ENCODE measurements around the gene NIT2. TPM values are rescaled to one million over a fixed set of nuclear protein-coding genes. Genes with fewer than 3 reads are reported as not detected.
"Not testable (repeated sequence)": the region's sequence is repeated elsewhere in the genome, so short reads cannot be mapped to it uniquely, and the experiment has no call there.

NIT2 gene, protein sequence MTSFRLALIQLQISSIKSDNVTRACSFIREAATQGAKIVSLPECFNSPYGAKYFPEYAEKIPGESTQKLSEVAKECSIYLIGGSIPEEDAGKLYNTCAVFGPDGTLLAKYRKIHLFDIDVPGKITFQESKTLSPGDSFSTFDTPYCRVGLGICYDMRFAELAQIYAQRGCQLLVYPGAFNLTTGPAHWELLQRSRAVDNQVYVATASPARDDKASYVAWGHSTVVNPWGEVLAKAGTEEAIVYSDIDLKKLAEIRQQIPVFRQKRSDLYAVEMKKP
- 14.5 TPM for total RNA-seq

DNA sequence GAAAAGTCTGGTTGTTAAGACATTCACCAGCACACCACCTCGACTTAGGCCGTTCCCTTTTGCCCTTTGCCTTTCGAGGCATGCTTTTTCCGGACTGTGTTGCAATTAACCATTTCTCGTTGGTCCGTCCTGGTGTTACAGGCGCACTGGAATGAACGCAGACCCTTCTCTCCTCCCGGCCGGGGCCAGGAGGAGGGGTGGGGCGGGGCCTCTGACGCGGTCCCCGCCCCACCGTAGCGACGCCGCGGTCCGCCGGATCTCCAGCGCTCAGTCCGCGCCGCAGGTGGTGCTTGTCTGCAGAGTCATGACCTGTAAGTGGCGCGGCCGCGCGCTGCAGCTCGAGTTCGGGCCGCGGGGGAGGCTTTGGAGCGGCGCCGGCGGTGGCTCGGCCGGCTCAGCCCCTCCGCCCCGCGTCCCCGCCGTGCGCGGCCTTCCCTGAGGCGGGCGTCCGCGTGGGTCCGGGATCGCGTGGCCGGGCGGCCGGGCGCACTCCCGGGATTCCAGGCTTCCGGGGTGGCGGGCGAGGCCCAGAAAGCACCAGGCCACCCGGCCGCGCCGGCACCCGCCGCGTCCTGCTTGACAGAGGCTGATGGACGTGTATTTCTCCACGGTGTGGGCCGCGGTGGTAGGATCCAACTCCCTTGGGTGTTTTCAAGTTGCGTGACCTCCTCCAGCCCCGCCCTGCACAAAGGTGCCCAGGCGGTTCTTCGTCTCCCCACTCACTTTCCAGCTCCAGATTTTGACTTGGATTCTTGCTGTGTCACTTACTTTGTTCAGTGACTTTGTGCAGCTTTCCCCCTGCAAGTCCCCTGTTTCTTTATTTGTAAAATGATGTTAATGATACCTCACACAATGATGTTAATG, at the start of gene NIT2:
Gene NIT2, plus strand, starts transcription at position 270 of the 864 bp plus-strand sequence. Its CDS starts 35 bp downstream, at position 305.
- peak; percentile 51 to 86 (median 85) for DNase-seq (ENCODE audit: low read depth in 2 of 3, low spot score in 2 of 3)

DNA sequence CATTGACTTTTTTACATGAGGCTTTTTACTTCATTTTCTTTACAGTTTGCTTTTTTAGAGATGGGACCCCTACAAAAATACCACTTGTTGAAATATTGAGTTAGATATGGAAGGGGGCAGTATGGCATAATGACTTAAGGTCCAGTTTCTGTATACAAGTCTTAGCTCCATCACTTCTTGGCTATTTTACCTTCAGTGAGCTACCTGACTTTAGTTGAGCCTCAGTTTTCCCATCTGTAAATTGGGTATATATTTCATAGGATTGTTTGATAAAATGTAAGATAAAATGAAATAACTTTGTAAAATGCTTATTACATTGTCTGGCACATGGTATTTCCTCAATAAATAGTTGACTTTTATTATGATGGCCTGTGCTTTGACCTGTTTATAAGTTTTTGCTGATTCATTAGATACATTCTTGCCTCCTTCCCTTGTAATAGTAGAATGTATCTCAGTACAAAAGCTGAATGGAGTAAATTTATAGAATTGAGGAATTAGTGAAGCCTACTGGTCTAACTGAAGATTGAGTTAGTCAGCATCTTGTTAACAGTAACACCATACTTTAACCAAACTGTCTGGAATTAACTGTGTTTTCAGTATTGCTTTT, 46.2 kb upstream of the NIT2 start:
- no peak for DNase-seq (ENCODE audit: low read depth in 2 of 3, low spot score in 2 of 3)

GRCh38 chr3:100289339-100289738, 45.2 kb upstream of the NIT2 start:
- DNase-seq (ENCODE audit: low read depth in 2 of 3, low spot score in 2 of 3): peak in 2 of 3 donors; percentile 84 to 94

GRCh38 chr3:100295089-100295488, 39.5 kb upstream of the NIT2 start:
- DNase-seq (ENCODE audit: low read depth in 2 of 3, low spot score in 2 of 3): no peak

DNA sequence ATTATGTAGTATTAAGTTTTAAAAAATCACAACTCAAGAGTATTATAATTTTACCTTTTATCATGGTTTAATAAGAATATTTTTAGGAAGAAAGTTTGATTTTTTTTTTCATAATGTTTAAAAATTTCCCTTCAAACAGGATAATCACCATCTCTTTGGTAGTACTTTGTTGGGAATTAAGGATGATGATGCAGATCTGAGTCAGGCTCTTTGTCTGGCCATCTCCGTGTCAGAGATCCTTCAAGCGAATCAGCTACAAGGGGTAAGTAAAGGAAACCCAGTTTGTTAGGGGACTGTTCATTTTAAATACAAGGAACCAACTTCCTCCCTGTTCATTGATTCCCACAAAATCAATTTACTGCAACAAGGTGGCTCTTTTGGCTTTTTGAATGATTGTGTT, 36.8 kb upstream of the NIT2 start:
- no peak for DNase-seq (ENCODE audit: low read depth in 2 of 3, low spot score in 2 of 3)

DNA sequence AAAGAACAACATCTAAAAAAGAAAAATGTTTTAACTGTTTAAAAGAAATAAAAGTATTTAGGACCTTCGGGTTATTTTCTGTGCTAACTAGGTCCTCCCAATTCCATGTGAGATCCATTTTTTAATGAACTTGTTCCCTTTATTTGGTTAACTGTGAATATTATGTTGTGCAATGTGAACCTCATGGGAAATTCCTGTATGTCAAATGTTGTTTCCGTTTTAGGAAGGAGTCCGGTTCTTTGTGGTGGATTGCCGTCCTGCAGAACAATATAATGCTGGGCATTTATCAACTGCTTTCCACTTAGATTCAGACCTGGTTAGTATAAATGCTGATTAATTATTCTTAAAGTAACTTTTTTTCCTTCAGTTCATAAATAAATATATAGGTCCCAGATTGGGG, 35.5 kb upstream of the NIT2 start:
- DNase-seq (ENCODE audit: low read depth in 2 of 3, low spot score in 2 of 3): no peak

DNA sequence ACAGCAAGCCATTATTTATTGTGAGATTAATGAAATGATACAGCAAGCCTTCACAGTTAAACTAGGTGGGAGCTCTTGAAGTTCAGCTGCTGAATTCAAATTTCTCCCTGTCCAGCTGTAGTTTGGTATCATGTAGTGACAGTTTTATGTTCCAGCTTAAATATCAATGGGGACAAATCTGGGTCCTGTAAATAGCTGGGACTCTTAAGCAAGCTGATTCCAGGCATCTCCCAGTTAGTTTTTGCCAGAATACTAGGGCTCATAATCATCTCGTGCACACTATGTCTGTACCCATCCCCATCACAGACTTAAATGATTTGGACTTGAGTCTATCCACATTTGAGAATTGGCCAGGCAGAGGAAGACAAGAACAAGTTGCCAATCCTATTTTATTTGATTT, 27.9 kb upstream of the NIT2 start:
- DNase-seq (ENCODE audit: low read depth in 2 of 3, low spot score in 2 of 3): no peak

- no peak for DNase-seq (ENCODE audit: low read depth in 2 of 3, low spot score in 2 of 3)
Observed at GRCh38 chr3:100310355-100310965, 24.1 kb upstream of the NIT2 start.

- no peak for DNase-seq (ENCODE audit: low read depth in 2 of 3, low spot score in 2 of 3)
Observed at GRCh38 chr3:100311011-100311410, 23.5 kb upstream of the NIT2 start.

GRCh38 chr3:100316641-100317069, 17.9 kb upstream of the NIT2 start:
- DNase-seq (ENCODE audit: low read depth in 2 of 3, low spot score in 2 of 3): peak; percentile 17 to 79 (median 60)

DNA sequence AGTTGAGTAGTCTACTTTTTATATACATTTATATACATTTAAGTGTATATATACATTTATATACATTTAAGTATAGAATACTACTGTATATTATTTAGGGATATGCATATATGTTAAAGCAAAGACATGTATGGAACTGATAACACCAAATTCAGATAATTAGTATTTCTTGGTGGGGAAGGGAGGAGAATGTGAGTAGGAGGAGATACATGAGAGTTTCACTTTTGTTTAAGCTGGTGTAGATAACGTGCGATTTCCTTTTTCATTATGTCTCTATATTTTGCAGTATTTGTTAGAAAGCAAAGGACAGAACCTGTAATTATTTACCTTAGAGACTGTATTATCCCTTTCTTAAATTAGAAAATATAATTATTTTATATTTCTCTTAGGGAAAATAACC, 16.6 kb upstream of the NIT2 start:
- peak in 1 of 3 donors; percentile 14 for DNase-seq (ENCODE audit: low read depth in 2 of 3, low spot score in 2 of 3)

DNA sequence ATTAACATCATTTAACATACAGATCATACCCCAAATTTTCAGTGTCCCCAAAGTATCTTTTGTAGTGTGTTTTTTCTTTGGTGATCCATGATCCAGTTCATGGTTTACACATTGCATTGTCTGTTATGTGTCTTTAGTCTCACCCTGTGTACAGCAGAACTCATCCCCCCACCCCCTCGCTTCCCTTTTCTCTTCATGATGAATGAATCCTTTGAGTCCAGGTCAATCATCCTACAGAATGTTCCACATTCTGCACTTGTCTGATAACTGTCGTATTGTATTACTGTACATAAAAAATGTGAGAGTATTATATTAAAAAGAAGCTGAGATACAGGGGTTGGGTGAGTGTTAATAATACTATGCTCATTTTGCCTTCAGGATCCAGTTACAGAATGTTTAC, 14.6 kb upstream of the NIT2 start:
- DNase-seq (ENCODE audit: low read depth in 2 of 3, low spot score in 2 of 3): no peak

DNA sequence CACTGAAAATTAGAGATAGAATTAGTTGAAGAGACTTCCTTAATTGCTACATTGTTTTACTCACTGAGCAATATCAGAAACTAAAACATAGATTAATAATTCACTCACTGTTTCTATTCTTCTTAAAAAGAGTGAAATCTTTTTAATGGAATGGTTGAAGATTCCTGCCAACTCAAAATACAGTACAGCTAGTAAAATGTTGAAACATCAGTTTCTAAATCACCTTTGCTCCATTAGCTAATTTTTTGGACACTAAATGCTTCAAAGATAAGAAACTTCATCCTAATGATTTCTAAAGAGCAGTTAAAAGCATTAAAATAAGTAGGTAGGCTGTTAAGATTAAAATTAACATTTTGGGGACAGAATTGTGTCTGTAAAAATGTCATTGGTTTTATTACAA, 10.5 kb upstream of the NIT2 start:
- no peak for DNase-seq (ENCODE audit: low read depth in 2 of 3, low spot score in 2 of 3)

GRCh38 chr3:100325827-100326226, 8.7 kb upstream of the NIT2 start:
- no peak for DNase-seq (ENCODE audit: low read depth in 2 of 3, low spot score in 2 of 3)

GRCh38 chr3:100327377-100327776, 7.2 kb upstream of the NIT2 start:
- not testable (repeated sequence) for DNase-seq (ENCODE audit: low read depth in 2 of 3, low spot score in 2 of 3)

DNA sequence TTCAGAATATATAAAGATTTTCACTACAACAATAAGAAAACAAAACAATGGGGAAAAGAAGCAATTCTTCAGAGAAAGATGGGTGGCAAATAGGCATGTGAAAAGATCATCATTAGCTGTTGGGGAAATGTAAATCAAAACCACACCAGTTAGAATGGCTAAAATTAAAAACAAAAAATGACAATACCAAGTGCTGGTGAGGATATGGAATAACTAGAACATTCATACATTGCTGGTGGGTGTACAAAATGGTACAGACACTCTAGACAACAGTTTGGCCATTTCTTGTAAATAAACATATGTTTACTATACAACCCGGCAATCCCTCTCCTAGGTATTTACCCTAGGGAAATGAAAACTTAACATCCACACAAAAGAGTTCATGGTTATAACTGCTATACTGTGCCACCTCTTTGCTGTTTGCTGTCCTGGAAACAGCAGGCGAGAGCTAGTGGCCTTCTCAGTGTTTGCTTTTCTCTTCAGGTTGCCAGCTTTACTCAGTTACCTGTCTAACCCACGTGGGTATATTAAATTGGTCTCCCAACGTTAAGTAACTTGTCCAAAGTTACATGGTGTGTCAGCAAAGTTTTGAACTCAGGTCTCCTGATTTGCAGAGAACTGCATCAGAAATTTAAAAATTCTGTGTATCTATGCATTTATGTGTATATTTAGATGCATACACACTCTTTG, 4.6 kb upstream of the NIT2 start:
- no peak for DNase-seq (ENCODE audit: low read depth in 2 of 3, low spot score in 2 of 3)

DNA sequence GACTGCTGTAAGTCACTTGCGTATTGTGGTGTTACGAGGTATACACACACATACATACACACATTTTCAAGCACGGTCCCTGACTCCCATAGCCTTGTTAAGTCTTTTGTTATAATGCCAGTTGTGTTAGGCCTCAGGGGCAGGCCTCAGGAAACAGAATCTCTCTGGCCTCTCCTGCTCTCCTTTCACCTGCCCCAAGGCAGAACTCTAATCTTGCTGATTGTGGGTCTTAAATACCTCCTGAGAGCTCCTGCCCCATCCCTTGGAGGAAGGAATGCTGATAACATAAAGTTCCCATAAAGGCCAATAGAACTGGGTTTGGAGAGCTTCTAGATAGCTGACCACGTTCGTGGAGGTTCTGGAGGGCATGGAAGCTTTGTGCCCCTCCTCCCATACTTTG, 3.9 kb upstream of the NIT2 start:
- no peak for DNase-seq (ENCODE audit: low read depth in 2 of 3, low spot score in 2 of 3)

GRCh38 chr3:100331660-100332059, 2.9 kb upstream of the NIT2 start:
- DNase-seq (ENCODE audit: low read depth in 2 of 3, low spot score in 2 of 3): no peak

GRCh38 chr3:100333051-100333450, 1.5 kb upstream of the NIT2 start:
- no peak for DNase-seq (ENCODE audit: low read depth in 2 of 3, low spot score in 2 of 3)

- DNase-seq (ENCODE audit: low read depth in 2 of 3, low spot score in 2 of 3): no peak
Observed at GRCh38 chr3:100333970-100334487, 528 bp upstream of the NIT2 start.
